GM21515 (cell line): ENCODE data around the gene IGSF10.
A peak's percentile ranks its signal among the peaks of the same experiment; 100 is the strongest.
"Not testable (repeated sequence)": the region's sequence is repeated elsewhere in the genome, so short reads cannot be mapped to it uniquely, and the experiment has no call there.

Experiments used
- ATAC-seq: cut with Tn5 transposase; IDR thresholded peaks from one replicate; pipeline ENCODE4 v1.9.1; 2021; ENCODE audit not compliant: unreplicated experiment

IGSF10 gene, protein sequence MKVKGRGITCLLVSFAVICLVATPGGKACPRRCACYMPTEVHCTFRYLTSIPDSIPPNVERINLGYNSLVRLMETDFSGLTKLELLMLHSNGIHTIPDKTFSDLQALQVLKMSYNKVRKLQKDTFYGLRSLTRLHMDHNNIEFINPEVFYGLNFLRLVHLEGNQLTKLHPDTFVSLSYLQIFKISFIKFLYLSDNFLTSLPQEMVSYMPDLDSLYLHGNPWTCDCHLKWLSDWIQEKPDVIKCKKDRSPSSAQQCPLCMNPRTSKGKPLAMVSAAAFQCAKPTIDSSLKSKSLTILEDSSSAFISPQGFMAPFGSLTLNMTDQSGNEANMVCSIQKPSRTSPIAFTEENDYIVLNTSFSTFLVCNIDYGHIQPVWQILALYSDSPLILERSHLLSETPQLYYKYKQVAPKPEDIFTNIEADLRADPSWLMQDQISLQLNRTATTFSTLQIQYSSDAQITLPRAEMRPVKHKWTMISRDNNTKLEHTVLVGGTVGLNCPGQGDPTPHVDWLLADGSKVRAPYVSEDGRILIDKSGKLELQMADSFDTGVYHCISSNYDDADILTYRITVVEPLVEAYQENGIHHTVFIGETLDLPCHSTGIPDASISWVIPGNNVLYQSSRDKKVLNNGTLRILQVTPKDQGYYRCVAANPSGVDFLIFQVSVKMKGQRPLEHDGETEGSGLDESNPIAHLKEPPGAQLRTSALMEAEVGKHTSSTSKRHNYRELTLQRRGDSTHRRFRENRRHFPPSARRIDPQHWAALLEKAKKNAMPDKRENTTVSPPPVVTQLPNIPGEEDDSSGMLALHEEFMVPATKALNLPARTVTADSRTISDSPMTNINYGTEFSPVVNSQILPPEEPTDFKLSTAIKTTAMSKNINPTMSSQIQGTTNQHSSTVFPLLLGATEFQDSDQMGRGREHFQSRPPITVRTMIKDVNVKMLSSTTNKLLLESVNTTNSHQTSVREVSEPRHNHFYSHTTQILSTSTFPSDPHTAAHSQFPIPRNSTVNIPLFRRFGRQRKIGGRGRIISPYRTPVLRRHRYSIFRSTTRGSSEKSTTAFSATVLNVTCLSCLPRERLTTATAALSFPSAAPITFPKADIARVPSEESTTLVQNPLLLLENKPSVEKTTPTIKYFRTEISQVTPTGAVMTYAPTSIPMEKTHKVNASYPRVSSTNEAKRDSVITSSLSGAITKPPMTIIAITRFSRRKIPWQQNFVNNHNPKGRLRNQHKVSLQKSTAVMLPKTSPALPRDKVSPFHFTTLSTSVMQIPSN (N-terminal part only)

DNA sequence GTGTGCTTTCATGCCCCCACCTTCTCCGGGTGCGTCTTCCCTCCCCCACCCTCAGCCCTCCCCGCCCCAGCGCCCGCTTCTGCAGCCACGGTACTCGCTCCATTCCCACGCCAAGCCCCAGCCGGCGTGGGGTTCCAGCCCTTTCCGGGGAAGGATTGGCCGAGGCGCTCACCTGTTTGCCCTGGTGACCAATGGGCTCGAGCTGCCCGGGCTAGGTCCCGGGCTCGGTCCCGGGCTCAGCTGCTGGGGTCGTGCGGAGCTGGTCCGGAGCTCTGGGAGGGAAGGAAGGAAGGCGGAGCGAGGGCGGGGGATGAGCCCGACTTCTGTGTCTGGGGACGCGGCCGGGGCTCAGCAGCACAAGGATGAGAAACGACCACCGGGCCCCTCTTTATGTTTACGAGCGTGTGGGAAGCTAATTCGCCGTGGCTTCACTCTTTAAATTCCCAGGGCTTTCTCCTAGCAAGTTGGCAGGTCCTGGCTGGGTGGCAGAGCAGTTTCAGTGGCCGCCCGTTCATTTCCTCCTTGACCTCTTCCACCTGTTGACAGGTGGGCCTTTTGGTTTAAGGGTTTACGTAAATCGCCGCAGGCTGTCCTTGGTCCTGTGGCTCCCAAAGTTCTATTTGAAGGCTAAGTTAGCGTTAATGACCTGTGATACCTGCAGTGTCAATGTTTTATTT, at the start of gene IGSF10:
Gene IGSF10, minus strand, starts transcription at position 288 of the 677 bp plus-strand sequence. CDS start 2,352 bp downstream, outside the sequence.
- no peak for ATAC-seq

DNA sequence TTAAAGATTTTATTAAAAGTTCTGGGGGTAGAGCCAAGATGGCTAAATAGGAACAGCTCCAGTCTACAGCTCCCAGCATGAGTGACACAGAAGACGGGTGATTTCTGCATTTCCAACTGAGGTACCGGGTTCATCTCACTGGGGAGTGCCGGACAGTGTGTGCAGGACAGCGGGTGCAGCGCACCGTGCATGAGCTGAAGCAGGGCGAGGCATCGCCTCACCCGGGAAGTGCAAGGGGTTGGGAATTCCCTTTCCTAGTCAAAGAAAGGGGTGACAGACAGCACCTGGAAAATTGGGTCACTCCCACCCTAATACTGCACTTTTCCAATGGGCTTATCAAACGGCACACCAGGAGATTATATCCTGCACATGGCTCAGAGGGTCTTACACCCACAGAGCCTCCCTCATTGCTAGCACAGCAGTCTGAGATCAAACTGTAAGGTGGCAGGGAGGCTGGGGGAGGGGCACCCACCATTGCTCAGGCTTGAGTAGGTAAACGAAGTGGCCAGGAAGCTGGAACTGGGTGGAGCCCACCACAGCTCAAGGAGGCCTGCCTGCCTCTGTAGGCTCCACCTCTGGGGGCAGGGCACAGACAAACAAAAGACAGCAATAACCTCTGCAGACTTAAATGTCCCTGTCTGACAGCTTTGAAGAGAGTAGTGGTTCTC, 48.7 kb upstream of the IGSF10 start:
- ATAC-seq = not testable (repeated sequence)

DNA sequence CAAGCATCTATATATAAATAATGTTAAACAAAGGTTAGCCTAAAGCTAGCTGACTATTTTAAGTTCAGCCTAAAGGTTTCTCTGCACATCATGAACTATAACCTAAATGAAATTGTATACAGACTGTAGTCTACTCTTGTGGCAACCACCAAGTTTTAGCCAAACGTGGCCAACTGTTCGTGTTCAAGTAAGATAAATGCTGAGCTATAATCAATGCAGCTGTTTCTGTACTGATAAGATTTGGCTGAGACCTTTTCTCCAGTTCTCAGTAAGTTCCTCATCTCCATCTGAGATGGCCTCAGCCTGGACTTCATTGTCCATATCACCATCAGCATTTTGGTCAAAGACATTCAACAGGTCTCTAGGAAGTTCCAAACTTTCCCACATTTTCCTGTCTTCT, 43.7 kb upstream of the IGSF10 start:
- no peak for ATAC-seq

DNA sequence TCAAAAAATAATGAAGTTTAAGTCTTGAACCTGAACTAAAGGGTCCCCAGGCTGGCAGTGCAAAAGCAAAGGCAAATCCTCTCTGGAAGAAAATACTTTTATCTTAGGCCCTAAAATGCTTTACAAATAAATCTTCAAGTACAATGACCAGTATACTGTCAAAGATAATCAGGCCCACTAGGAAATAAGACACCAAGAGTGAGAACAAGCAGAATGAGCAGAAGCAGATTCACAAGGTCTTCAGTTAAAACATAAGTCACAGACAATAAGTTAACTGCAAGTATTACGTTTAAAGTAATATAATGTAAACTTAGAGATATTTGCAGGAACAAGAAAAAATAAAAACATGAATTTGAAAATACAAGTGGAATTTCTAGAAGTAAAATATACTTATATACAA, 42.2 kb upstream of the IGSF10 start:
- ATAC-seq = no peak

DNA sequence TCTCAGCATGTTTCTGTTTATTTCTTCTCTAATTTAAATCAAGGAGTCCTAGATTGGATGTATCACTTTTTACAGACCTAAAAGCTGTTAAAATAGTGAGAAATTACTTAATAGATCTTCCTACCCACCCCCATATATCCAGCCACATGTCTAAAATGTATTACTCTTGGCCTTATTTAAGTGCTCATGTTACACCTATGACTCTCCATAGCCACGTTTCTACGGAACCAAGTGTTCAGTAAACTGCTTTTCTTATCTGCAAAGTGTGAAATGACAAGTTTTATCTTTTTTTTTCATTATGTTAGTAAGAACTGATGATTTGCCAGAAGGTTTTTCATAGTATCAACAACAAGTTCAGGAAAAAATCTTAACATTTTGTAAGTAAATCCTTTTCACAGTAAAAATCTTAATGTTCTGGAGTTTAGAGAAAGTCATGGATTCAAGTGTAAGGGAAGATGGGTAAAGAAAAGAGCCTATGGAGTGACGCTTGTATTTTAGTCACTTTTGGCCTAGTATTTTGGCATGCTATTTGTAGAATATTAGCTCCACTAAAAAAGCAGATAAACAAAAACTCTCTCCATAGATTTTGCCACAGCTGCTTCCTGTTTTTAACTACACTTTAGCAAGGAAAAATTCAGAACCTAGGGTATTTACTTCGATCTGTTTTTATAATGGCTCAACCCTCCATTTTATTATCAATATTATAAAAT, 41.2 kb upstream of the IGSF10 start:
- ATAC-seq = no peak

DNA sequence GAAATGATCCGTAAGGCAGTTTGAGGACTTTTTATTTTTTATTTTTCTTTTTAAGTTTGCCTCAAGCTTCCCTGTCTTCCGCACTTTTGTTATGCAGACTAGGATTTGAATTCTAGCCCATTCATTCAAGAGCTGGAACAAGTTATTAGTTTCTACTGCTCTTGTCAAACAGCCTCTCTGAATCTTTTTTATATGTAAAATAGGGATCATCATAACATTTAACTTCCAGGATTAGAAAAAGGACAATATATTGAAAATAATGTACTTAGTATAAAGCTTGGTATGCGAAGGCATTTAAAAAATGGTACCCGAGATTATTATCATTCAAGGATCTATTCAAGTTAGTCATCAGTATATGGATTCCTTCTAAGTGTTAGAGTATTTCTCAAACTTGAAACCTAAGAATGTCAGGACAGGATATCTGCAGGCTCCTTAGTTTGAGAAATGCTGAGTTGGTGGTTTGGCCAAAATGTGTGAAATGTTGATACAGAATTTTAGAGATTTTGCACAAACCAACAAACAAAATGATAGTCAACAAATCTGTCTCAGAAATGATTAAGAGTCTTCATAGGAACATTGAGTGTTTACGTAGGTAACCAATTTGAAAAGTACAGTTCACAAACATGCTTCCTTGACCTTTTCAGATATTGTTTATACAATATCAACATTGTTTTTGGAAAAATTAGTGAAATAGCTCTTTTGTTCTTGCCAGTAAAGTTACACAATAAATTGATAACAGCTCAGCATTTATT, 40.5 kb upstream of the IGSF10 start:
- ATAC-seq = no peak

DNA sequence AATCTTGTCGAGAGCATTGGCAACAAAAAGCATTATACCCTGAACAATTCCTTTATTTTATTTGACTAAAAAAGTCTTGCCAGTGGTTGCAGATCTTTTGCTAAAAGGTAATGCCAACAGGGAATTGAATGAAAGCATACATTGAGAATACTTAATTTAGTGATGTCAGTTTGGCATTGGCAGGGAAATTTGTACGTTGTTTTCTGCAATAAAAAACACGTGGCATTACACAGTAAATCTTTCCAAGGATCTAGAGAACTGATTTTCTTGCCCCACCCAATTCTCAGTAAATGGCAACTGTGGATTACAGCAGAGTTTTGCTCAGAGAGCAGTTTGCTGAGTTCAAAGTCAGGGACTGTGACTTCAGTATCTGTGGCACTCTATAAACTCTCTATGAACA, 38.3 kb upstream of the IGSF10 start:
- ATAC-seq = no peak

DNA sequence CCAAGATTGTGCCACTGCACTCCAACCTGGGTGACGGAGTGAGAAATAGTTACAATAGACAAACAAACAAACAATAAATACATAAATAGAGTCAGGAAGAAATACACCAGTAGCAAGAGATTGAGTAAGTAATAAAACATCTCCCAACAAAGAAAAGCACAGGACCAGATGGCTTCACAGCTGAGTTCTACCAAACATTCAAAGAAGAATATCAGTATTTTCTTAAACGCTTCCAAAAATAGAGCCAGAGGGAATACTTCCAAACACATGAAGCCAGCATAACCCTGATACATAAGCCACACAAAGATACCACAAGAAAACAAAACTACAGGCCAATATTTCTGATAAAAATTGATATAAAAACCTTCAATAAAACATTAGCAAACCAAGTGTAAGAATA, 30.7 kb upstream of the IGSF10 start:
- no peak for ATAC-seq

DNA sequence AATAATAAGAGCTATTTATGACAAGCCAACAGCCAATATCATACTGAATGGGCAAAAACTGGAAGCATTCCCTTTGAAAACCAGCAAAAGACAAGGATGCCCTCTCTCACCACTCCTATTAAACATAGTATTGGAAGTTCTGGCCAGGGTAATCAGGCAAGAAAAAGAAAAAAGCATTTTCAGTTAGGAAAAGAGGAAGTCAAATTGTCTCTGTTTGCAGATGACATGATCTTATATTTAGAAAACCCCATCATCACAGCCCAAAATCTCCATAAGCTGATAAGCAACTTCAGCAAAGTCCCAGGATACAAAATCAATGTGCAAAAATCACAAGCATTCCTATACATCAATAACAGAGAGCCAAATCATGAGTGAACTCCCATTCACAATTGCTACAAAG, 27.0 kb upstream of the IGSF10 start:
- not testable (repeated sequence) for ATAC-seq

DNA sequence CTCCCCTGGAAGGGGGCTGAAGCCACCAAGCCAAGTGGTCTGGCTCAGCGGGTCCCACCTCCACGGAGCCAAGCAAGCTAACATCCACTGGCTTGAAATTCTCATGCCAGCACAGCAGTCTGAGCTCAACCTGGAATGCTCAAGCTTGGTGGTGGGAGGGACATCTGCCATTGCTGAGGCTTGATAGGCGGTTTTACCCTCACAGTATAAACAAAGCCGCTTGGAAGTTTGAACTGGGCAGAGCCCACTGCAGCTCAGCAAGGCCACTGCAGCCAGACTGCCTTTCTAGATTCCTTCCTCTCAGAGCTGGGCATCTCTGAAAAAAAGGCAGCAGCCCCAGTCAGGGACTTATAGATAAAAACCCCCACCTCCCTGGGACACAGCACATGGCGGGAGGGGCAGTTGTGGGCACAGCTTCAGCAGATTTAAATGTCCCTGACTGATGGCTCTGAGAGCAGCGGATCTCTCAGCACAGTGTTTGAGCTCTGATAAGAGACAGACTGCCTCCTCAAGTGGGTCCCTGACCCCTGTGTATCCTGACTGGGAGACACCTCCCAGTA, 23.2 kb upstream of the IGSF10 start:
- no peak for ATAC-seq

DNA sequence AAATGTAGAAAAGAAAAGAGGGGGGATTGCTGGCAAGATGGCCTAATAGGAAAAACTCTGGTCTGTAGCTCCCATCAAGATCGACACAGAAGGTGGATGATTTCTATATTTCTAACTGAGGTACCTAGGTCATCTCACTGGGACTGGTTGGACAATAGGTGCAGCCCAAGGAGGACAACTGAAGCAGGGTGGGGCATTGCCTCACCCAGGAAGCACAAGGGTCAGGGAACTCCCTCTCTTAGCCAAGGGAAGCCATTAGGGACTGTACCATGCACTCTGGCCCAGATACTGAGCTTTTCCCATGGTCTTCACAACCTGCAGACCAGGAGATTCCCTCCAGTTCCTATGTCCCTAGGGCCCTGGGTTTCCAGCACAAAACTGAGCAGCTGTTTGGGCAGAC, 22.6 kb upstream of the IGSF10 start:
- ATAC-seq = no peak

DNA sequence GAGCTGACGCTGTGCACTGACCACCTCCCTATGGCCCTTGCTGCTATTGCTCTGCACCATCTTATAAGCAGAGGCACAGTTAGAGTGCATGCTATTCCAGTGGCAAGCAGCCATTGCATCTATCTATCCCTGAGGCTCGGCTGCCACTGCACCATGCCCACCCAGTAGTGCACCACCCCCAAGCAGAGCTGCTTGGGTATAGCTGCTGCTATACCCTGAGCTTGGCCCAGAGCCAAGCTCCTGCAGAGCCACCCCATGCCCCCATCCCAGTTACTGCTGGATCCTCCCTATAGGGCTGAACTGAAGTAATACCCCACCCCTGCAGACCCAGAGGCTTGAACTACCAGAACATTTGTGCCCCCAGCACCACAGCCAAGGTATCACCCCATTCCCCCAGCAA, 19.6 kb upstream of the IGSF10 start:
- ATAC-seq = no peak

DNA sequence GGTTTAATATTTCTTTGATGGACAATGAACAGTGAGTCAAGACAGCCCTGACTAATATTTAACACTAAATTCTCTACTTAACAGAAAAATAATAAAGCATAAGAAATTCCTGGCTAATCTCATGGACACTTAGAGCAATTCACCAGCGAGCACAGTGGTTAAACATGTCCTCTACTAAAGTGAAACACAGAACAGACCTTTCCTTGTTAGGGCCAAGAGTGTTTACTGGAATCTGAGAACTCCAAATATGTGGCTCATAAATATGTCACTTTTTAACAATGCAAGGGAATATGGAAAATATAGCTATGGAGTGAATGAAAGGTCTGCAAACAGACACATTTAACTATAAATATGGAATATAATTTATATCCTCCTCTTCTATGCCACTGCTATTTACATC, 18.6 kb upstream of the IGSF10 start:
- ATAC-seq = no peak

DNA sequence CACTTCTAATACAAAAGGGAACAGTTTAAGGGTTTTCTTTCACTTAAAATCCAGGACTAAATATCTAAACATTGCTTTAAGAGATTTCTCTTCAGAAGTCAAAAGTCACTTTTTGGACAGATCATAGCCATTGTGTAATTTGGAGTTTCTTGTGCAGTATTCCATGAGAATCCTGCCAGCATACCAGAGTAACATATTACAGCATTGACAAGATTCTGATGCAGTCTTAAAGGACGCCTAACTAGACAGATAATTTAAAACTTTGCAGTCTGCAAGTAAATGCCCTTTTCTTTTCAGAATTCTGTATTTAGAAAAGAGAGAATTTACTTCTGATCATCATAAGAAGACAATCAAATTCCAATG, 17.5 kb upstream of the IGSF10 start:
- no peak for ATAC-seq

DNA sequence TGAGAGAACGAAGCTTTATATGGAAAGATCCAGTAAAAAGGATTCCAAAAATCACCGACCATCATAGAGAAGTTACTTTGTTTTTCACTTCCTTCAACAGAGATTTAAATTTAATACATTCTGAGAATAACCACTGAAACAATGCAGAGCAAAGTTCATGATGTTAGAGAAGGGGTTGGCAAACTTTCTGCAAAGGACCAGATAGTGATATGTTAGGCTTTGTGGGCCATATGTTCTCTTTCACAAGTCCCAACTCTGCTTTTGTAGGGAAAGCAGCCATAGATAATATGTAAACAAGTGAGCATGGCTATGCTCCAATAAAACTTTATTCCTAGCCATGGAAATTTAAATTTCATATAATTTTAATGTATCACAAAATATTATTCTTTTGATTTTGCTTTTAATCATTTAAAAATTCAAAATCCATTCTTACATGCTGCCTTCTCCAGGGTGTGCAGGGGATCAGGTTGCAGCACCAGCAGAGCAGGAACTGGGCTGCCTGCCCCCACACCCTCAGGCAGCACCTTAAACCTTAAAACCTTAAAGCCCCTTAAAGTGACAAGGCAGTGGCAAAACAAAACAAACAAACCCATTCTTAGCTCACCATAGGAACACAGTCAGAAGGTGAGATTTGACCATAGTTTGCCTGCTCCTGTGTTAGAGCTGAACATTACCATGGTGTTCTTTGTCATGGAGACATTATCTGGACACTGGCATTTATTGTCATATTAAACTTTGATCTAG, 16.9 kb upstream of the IGSF10 start:
- no peak for ATAC-seq

DNA sequence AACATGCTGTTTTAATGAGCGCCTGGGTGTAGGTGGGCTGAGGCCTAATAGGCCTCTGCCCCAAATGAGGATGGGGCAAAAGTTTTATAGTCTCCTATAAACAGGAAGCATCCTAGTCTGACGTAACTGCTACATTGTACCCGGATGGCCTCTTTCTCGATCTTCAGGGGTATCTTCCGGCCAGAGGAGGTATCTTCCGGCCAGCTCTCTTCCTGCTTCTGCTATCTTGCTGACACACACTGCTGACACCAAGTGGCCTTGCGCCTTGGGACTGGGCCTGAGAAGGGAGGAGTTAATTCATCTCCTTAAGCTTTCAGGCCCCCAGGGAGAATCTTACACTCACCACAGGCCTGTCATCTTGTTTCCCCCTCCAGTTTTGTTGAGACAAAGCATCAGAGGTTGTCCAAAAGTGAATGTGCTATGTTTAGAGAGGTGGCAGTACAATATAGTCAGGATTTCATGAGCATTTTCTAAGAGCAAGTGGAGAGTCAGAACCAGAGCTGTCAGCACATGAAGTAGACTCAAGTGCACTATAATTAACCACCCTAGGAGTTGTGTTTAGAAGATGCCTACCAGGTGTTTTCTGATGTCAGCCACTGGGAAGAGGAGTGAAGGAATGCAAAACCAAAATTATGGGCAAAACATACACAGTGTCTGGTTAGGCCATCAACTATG, 15.6 kb upstream of the IGSF10 start:
- ATAC-seq = no peak

DNA sequence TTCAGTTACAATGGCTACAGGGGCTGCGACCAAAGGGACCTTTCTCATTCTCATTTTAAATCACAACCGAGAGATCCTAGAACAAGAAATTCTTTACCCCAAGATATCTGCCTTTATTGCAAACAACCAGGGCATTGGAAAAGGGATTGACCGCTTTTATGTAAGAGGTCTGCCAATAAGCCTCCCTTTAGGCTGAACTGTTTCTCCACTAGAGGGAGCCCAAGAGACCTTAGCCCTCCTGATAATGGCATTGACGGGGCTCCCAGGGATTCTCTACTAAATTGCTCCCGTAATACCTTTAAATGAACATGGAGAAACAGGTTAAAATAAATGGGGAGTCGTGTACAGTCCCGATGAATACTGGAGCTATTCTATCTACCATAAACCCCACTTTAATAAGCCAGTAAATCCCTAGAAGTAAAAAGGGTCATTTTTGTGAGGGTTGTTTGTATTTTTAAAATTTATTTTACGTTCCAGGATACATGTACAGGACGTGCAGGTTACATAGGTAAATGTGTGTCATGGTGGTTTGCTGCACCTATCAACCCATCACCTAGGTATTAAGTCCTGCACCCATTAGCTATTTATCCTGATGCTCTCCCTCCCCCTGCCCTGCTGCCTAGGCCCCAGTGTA, 7.5 kb upstream of the IGSF10 start:
- ATAC-seq = peak; percentile 92
